Lung (tissue), 12 donors: ENCODE results near the gene STIM2. TPM values are rescaled to one million over a fixed set of nuclear protein-coding genes. Genes with fewer than 3 reads are reported as not detected.

Source experiments
- ATAC-seq: fragments of 200-7000 bp; cut with Tn5 transposase; one replicate; pipeline ENCODE4 v1.9.1; 2020; ENCODE audit warnings: moderate number of reproducible peaks; ENCODE audit not compliant: insufficient read depth, low FRiP score
- DNase-seq, 3 donors: peaks; one replicate each; pipeline ENCODE4 v3.0.0-alpha.2; 2013 to 2017
- H3K27ac ChIP-seq, 2 donors: one replicate each; pipeline ENCODE4 v1.5.1; 2013; ENCODE audit warnings: mild to moderate bottlenecking in 2 of 2, moderate library complexity in 2 of 2, control low read depth in 1 of 2, inconsistent platforms in 1 of 2, low read depth in 1 of 2, low read length in 1 of 2
- H3K27me3 ChIP-seq, 3 donors: one replicate each; pipeline ENCODE4 v1.5.1; 2013; ENCODE audit warnings: low read length in 2 of 3; ENCODE audit not compliant: control insufficient read depth in 3 of 3, insufficient read depth in 3 of 3
- H3K36me3 ChIP-seq, 4 donors: one replicate each; pipeline ENCODE4 v1.5.1; 2013; ENCODE audit warnings: low read length in 4 of 4, mild to moderate bottlenecking in 1 of 4, moderate library complexity in 1 of 4; ENCODE audit not compliant: control insufficient read depth in 4 of 4, insufficient read depth in 4 of 4
- H3K4me1 ChIP-seq, 5 donors: one replicate each; pipeline ENCODE4 v1.5.1; 2013; ENCODE audit warnings: low read length in 5 of 5, mild to moderate bottlenecking in 2 of 5, moderate library complexity in 1 of 5; ENCODE audit not compliant: control insufficient read depth in 5 of 5, insufficient read depth in 5 of 5
- H3K4me3 ChIP-seq: one replicate; pipeline ENCODE4 v1.5.1; 2013; ENCODE audit warnings: mild to moderate bottlenecking, control low read depth, moderate library complexity
- H3K9ac ChIP-seq, 2 donors: one replicate each; pipeline ENCODE4 v1.5.1; 2013; ENCODE audit warnings: low read length in 2 of 2, control low read depth in 1 of 2; ENCODE audit not compliant: insufficient read depth in 1 of 2
- H3K9me3 ChIP-seq, 4 donors: one replicate each; pipeline ENCODE4 v1.5.1; 2013; ENCODE audit warnings: low read length in 3 of 4, mild to moderate bottlenecking in 1 of 4, moderate library complexity in 1 of 4; ENCODE audit not compliant: control insufficient read depth in 4 of 4, insufficient read depth in 3 of 4
- WGBS, 2 donors: extraction: QIAGEN DNeasy Blood & Tissue Kit; methylation state at CpG; one replicate each; pipeline ENCODE4 v1.1.7; 2013; 5-methylcytosine and 5-hydroxymethylcytosine counted together
- polyA plus RNA-seq, 2 donors: library from polyadenylated mRNA; stranded (reverse); fragments of 200-250 nt; gene quantifications; one replicate each; pipeline ENCODE4 v1.2.1, GENCODE V29; 2013
- total RNA-seq, 2 donors: library from RNA; depleted of rRNA in 1 of 2; stranded (reverse); fragments of >200 nt in 1 of 2; gene quantifications; one replicate each; pipeline ENCODE4 v1.2.1, GENCODE V29; 2014 to 2021
- TF ChIP-seq, protein P1 (sequence below): IDR thresholded peaks from 2 replicates; pipeline ENCODE4 v1.5.1; 2012; ENCODE audit warnings: mild to moderate bottlenecking; ENCODE audit errors: control extremely low read depth, extremely low read depth
- donor health status: control.
- donor health status: control.
- donor health status: Bipolar disorder and iron deficiency.
- donor health status: healthy.
- donor health status: DM: yes; HTN: yes; CAD: no.

STIM2 gene
- total and polyA plus RNA-seq, 4 donors = 12.7 to 35.5 (median 25.9) TPM

DNA sequence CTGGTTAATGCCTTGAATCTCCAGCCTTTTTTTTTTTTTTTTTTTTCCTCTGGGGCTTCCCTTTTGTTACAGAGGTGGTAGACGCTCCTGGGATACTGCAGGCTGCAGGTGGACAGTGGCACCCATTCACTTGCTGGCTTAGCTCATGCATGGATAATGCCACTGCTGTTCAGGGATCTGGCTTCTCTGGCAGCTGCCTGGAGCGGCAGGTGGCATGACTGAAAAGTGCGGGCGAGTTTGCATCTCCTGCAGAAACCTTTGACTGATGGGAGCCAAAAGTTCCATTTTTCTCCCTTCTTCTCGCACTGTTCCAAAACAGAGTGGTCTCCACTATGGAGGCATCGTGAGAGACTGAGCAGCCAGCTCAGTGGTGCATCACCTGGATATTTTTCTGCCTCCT, 5.9 kb upstream of the STIM2 start:
- TF ChIP-seq, protein P1, sequence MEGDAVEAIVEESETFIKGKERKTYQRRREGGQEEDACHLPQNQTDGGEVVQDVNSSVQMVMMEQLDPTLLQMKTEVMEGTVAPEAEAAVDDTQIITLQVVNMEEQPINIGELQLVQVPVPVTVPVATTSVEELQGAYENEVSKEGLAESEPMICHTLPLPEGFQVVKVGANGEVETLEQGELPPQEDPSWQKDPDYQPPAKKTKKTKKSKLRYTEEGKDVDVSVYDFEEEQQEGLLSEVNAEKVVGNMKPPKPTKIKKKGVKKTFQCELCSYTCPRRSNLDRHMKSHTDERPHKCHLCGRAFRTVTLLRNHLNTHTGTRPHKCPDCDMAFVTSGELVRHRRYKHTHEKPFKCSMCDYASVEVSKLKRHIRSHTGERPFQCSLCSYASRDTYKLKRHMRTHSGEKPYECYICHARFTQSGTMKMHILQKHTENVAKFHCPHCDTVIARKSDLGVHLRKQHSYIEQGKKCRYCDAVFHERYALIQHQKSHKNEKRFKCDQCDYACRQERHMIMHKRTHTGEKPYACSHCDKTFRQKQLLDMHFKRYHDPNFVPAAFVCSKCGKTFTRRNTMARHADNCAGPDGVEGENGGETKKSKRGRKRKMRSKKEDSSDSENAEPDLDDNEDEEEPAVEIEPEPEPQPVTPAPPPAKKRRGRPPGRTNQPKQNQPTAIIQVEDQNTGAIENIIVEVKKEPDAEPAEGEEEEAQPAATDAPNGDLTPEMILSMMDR = no peak
- DNase-seq (no peak), ATAC-seq (no peak)
- Histone ChIP-seq H3K27me3 (no peaks in the 10 kb centered on the region), H3K36me3 (no peaks in the 10 kb centered on the region), H3K4me1 (peaks cover 0 to 19% (median 5%) of the 10 kb centered on the region in 5 donors), H3K9me3 (no peaks in the 10 kb centered on the region), H3K4me3 (no peak overlapping the region), H3K27ac (no peak overlapping the region), H3K9ac (no peak overlapping the region)
- 75 to 79% methylated on average over 6 of the region's 6 CpGs for WGBS, 2 donors

DNA sequence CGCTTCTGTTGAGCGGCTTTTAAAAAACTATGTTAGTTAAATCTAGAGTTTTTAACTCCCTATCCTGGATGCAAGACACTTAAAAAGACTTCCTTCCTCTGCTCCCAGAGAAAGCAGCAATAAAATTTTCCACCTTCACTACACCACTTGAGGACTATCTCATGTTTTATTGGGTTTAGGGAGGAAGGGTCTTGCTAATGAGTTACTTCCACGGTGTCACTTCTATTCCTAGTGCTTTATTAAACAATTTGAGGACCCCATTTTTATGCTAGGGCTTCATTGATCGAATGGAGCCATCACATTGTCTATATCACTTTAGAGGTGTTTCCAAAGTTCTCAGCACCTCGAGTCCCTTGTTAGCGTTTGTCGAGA, 3.7 kb upstream of the STIM2 start:
- no peak for ATAC-seq
- H3K27ac ChIP-seq = peak overlapping the region; percentile 71 to 97
- no peaks in the 10 kb centered on the region for H3K9me3 ChIP-seq
- 29 to 33% methylated on average over 7 of the region's 7 CpGs for WGBS, 2 donors
- peak overlapping the region; percentile 75 for H3K4me3 ChIP-seq
- H3K9ac ChIP-seq = peak overlapping the region; percentile 57 to 86
- no peaks in the 10 kb centered on the region for H3K27me3 ChIP-seq
- TF ChIP-seq, protein P1 = no peak
- DNase-seq = peak in 1 of 3 donors; percentile 24
- H3K36me3 ChIP-seq = no peaks in the 10 kb centered on the region
- H3K4me1 ChIP-seq = peaks cover 0 to 24% (median 5%) of the 10 kb centered on the region in 5 donors

DNA sequence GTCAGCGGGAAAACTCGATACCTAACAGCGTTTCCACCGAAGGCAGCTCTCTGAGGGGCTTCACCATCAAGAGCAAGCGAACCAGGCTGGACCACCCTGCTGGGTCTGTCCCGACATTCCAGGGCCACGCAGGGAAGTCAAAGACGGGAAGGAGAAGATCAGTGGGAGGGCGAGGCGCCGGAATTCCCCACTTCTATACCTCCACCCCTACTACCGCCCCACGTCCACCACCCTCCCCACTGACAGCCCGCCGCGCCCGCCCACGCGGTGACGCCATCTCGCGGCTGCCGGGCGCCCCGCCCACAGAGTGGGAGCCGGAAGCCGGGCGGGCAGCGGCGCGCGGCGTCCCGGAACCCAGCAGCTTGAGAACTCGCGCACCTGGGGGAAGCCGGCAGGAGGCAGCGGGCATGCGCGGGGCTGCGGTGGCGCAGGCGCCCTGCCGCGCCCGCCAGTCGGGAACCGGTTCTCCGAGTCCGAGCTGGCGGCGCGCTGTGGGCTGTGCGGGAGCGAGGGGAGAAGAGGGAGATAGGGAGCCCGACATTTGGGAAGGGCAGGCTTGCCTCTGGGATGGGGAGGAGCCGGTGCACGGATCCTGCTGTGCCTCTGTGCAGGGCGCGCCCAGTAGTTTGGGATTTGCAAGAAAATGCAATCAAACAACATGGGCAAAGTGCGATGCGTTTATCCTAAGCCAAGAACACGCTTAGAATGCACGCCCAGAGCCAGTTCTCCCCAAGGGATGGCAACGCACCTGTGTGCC, 3.2 kb upstream of the STIM2 start:
- DNase-seq (peak; percentile 84 to 92 (median 87)), ATAC-seq (peak; percentile 77)
- Histone ChIP-seq H3K36me3 (no peaks in the 10 kb centered on the region), H3K27me3 (no peaks in the 10 kb centered on the region), H3K9me3 (no peaks in the 10 kb centered on the region), H3K9ac (peak overlapping the region; percentile 57 to 86), H3K4me3 (peak overlapping the region; percentile 75), H3K4me1 (peaks cover 0 to 26% (median 5%) of the 10 kb centered on the region in 5 donors), H3K27ac (peak overlapping the region; percentile 71 to 97)
- TF ChIP-seq, protein P1 = no peak
- 0 to 1% methylated on average over 64 to 65 of the region's 65 CpGs for WGBS, 2 donors
